Testis (tissue), 2 donors: Measurements from ENCODE around the gene NPSR1.
"Not testable (repeated sequence)": the region's sequence is repeated elsewhere in the genome, so short reads cannot be mapped to it uniquely, and the experiment has no call there.

Source experiments
- POLR2A ChIP-seq: fragments of 450-650 bp; IDR thresholded peaks from one replicate; pipeline ENCODE4 v1.6.1; 2017; ENCODE audit warnings: antibody characterized with exemption, mild to moderate bottlenecking, moderate library complexity
- TF ChIP-seq, protein P1 (sequence below), 3 experiments: fragments of 450-650 bp in 2 of 3; fragments of 200-600 bp in 1 of 3; sonication (generic) in 1 of 3; IDR thresholded peaks; one replicate each; pipeline ENCODE4 v1.5.1; 2016 to 2019; ENCODE audit warnings: antibody characterized with exemption in 3 of 3, mild to moderate bottlenecking in 2 of 3, moderate library complexity in 1 of 3

DNA sequence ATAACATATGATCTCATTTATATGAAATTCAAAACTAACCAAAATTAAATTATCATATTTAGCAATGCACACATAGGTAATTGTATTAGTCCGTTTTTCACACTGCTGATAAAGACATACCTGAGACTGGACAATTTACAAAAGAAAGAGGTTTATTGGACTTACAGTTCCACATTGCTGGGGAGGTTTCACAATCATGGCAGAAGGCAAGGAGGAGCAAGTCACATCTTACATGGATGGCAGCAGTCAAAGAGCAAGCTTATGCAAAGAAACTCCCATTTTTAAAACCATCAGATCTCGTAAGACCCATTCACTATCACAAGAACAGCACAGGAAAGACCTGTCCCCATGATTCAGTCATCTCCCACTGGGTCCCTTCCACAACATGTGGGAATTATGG, 200.4 kb downstream of the NPSR1 start:
- TF ChIP-seq, protein P1, sequence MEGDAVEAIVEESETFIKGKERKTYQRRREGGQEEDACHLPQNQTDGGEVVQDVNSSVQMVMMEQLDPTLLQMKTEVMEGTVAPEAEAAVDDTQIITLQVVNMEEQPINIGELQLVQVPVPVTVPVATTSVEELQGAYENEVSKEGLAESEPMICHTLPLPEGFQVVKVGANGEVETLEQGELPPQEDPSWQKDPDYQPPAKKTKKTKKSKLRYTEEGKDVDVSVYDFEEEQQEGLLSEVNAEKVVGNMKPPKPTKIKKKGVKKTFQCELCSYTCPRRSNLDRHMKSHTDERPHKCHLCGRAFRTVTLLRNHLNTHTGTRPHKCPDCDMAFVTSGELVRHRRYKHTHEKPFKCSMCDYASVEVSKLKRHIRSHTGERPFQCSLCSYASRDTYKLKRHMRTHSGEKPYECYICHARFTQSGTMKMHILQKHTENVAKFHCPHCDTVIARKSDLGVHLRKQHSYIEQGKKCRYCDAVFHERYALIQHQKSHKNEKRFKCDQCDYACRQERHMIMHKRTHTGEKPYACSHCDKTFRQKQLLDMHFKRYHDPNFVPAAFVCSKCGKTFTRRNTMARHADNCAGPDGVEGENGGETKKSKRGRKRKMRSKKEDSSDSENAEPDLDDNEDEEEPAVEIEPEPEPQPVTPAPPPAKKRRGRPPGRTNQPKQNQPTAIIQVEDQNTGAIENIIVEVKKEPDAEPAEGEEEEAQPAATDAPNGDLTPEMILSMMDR (IDR thresholded peaks at IDR 0.05), result not testable (repeated sequence)
- TF ChIP-seq POLR2A, result not testable (repeated sequence)
